ENCODE results near the gene ABCA9.

GRCh38 chr17:69012895-69013805, 47.6 kb downstream of the ABCA9 start:
- TF ChIP-seq RAD21 (conservative IDR thresholded peaks at IDR 0.05 in 1 of 2, IDR thresholded peaks at IDR 0.05 in 1 of 2) (no peak), PBX3 (IDR thresholded peaks at IDR 0.05) (no peak), HDAC2 (IDR thresholded peaks at IDR 0.05) (no peak), POLR2A (IDR thresholded peaks at IDR 0.05; ENCODE audit: low read length) (no peak), JUN (IDR thresholded peaks at IDR 0.05) (no peak), HEYL (CRISPR knock-in tag; IDR thresholded peaks at IDR 0.05) (no peak), SMC3 (IDR thresholded peaks at IDR 0.05) (no peak), EP300 (IDR thresholded peaks at IDR 0.05) (no peak), NR3C1 (IDR thresholded peaks at IDR 0.05) (no peak)
- TF ChIP-seq, protein P1, sequence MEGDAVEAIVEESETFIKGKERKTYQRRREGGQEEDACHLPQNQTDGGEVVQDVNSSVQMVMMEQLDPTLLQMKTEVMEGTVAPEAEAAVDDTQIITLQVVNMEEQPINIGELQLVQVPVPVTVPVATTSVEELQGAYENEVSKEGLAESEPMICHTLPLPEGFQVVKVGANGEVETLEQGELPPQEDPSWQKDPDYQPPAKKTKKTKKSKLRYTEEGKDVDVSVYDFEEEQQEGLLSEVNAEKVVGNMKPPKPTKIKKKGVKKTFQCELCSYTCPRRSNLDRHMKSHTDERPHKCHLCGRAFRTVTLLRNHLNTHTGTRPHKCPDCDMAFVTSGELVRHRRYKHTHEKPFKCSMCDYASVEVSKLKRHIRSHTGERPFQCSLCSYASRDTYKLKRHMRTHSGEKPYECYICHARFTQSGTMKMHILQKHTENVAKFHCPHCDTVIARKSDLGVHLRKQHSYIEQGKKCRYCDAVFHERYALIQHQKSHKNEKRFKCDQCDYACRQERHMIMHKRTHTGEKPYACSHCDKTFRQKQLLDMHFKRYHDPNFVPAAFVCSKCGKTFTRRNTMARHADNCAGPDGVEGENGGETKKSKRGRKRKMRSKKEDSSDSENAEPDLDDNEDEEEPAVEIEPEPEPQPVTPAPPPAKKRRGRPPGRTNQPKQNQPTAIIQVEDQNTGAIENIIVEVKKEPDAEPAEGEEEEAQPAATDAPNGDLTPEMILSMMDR (IDR thresholded peaks at IDR 0.05): no peak

Data from A549 (cell line).